ENCODE data around the gene EML1.

EML1 gene

GRCh38 chr14:99781853-99782610 lies 11.2 kb upstream of the EML1 start:
- no peak for DNase-seq (ENCODE audit: low read depth)
- TF ChIP-seq CTCF (IDR thresholded peaks at IDR 0.05; ENCODE audit: low read length, missing control alignments), result no peak
- no peak overlapping the region for H3K4me3 ChIP-seq (replicated peaks; ENCODE audit: low read depth, low read length)

GRCh38 chr14:99784508-99784907 lies 8.7 kb upstream of the EML1 start:
- no peak for TF ChIP-seq CTCF (IDR thresholded peaks at IDR 0.05; ENCODE audit: low read length, missing control alignments)
- DNase-seq (ENCODE audit: low read depth), result no peak
- H3K4me3 ChIP-seq (replicated peaks; ENCODE audit: low read depth, low read length), result no peak overlapping the region

- TF ChIP-seq CTCF (IDR thresholded peaks at IDR 0.05; ENCODE audit: low read length, missing control alignments), result no peak
- DNase-seq (ENCODE audit: low read depth), result no peak
- no peak overlapping the region for H3K4me3 ChIP-seq (replicated peaks; ENCODE audit: low read depth, low read length)
Observed at GRCh38 chr14:99785426-99785825, 7.8 kb upstream of the EML1 start.

GRCh38 chr14:99786511-99786989 lies 6.7 kb upstream of the EML1 start:
- no peak for DNase-seq (ENCODE audit: low read depth)
- TF ChIP-seq CTCF (IDR thresholded peaks at IDR 0.05; ENCODE audit: low read length, missing control alignments), result no peak

GRCh38 chr14:99788713-99789112 lies 4.5 kb upstream of the EML1 start:
- no peak overlapping the region for H3K4me3 ChIP-seq (replicated peaks; ENCODE audit: low read depth, low read length)
- no peak for DNase-seq (ENCODE audit: low read depth)
- TF ChIP-seq CTCF (IDR thresholded peaks at IDR 0.05; ENCODE audit: low read length, missing control alignments), result no peak

More at GRCh38 chr14:99786511-99786989, 6.7 kb upstream of the EML1 start:
- H3K4me3 ChIP-seq (replicated peaks; ENCODE audit: low read depth, low read length), result no peak overlapping the region

- no peak overlapping the region for H3K4me3 ChIP-seq (replicated peaks; ENCODE audit: low read depth, low read length)
- no peak for TF ChIP-seq CTCF (IDR thresholded peaks at IDR 0.05; ENCODE audit: low read length, missing control alignments)
- DNase-seq (ENCODE audit: low read depth), result no peak
Observed at GRCh38 chr14:99789581-99789980, 3.6 kb upstream of the EML1 start.

Data from fibroblast of pulmonary artery (primary cell).